ENCODE results near the gene CST9L.

Gene CST9L

DNA sequence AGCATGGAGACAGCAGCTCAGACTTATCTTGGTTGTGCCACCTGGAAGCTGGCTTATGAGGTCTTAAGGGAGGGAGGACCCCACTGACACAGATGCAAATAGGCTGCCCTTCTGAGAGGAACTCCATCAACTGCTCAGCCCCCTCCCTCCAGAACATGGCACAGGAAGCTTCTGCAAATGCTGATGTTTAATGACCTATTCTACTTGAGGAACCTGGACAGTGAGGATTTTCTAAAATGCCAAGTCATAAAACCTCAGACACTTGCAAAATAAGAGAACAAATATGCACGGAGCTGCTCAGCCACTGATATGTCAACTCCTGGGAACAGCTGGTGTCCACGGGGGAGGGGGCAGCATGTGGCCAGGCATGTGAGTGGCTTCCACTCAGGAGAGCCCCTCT is 34.0 kb upstream of the CST9L start:
- peaks cover 9% of the 10 kb centered on the region for H3K27me3 ChIP-seq (ENCODE audit: insufficient read depth, low read length)
- no peaks in the 10 kb centered on the region for H3K36me3 ChIP-seq (ENCODE audit: insufficient read depth, low read length)
- no peak overlapping the region for H3K4me3 ChIP-seq (ENCODE audit: low read length)
- H2AFZ ChIP-seq (ENCODE audit: low read depth, low read length) = no peak overlapping the region
- no peaks in the 10 kb centered on the region for H3K4me1 ChIP-seq (ENCODE audit: insufficient read depth, low read length)
- H3K9me3 ChIP-seq (ENCODE audit: low read length) = no peaks in the 10 kb centered on the region

- no peaks in the 10 kb centered on the region for H3K4me1 ChIP-seq (ENCODE audit: insufficient read depth, low read length)
- H3K4me3 ChIP-seq (ENCODE audit: low read length) = no peak overlapping the region
- H3K27me3 ChIP-seq (ENCODE audit: insufficient read depth, low read length) = peaks cover 9% of the 10 kb centered on the region
- no peaks in the 10 kb centered on the region for H3K9me3 ChIP-seq (ENCODE audit: low read length)
- H2AFZ ChIP-seq (ENCODE audit: low read depth, low read length) = no peak overlapping the region
- H3K36me3 ChIP-seq (ENCODE audit: insufficient read depth, low read length) = no peaks in the 10 kb centered on the region
These were observed 33.4 kb upstream of the CST9L start for GRCh38 chr20:23601715-23602114.

GRCh38 chr20:23598481-23598880 is 30.2 kb upstream of the CST9L start:
- H2AFZ ChIP-seq (ENCODE audit: low read depth, low read length) = no peak overlapping the region
- no peak overlapping the region for H3K4me3 ChIP-seq (ENCODE audit: low read length)
- H3K9me3 ChIP-seq (ENCODE audit: low read length) = no peaks in the 10 kb centered on the region
- H3K4me1 ChIP-seq (ENCODE audit: insufficient read depth, low read length) = no peaks in the 10 kb centered on the region
- no peaks in the 10 kb centered on the region for H3K36me3 ChIP-seq (ENCODE audit: insufficient read depth, low read length)
- H3K27me3 ChIP-seq (ENCODE audit: insufficient read depth, low read length) = peaks cover 9% of the 10 kb centered on the region

DNA sequence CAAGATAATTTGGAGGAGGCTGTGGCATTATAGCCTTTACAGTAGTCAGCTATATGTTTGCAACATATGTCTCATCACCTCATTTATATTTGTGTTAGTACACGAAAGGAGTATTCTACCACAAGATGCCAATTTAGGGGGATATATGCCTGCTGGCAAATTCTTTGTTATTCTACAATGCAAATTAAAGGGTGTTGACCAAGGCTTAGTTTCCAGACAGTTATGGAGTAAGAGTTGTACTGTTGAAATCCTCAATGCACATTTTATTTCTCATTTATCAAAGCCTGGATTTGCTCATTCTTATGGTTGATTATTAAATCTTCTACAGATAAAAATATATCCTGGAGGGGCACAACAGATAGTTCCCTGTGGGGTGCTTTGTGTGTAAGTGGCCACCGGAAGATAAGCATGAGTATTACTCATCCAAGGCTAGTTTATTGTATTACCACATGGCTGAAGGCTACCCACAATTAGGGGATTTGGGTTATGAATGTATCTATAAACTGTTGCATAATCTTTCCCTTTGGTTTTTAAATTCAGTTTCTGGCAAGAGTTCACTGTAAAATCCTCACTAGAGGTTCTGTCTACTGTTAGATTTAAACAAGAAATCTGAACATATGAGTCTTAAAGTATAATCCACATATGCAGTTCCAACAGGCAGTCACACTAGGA is 28.4 kb upstream of the CST9L start:
- no peak overlapping the region for H3K4me3 ChIP-seq (ENCODE audit: low read length)
- no peak overlapping the region for H2AFZ ChIP-seq (ENCODE audit: low read depth, low read length)
- H3K9me3 ChIP-seq (ENCODE audit: low read length) = no peaks in the 10 kb centered on the region

GRCh38 chr20:23595941-23596340 is 27.7 kb upstream of the CST9L start:
- H3K27me3 ChIP-seq (ENCODE audit: insufficient read depth, low read length) = peaks cover 3% of the 10 kb centered on the region
- no peaks in the 10 kb centered on the region for H3K36me3 ChIP-seq (ENCODE audit: insufficient read depth, low read length)
- no peaks in the 10 kb centered on the region for H3K9me3 ChIP-seq (ENCODE audit: low read length)
- no peaks in the 10 kb centered on the region for H3K4me1 ChIP-seq (ENCODE audit: insufficient read depth, low read length)
- H3K4me3 ChIP-seq (ENCODE audit: low read length) = no peak overlapping the region
- H2AFZ ChIP-seq (ENCODE audit: low read depth, low read length) = no peak overlapping the region

More for the DNA sequence above, 28.4 kb upstream of the CST9L start:
- Histone ChIP-seq H3K36me3 (ENCODE audit: insufficient read depth, low read length) (no peaks in the 10 kb centered on the region), H3K4me1 (ENCODE audit: insufficient read depth, low read length) (no peaks in the 10 kb centered on the region), H3K27me3 (ENCODE audit: insufficient read depth, low read length) (peaks cover 4% of the 10 kb centered on the region)

GRCh38 chr20:23588434-23589403 is 20.4 kb upstream of the CST9L start:
- Histone ChIP-seq H3K27me3 (ENCODE audit: insufficient read depth, low read length) (peaks cover 12% of the 10 kb centered on the region), H3K36me3 (ENCODE audit: insufficient read depth, low read length) (no peaks in the 10 kb centered on the region), H2AFZ (ENCODE audit: low read depth, low read length) (no peak overlapping the region), H3K9me3 (ENCODE audit: low read length) (no peaks in the 10 kb centered on the region), H3K4me1 (ENCODE audit: insufficient read depth, low read length) (no peaks in the 10 kb centered on the region), H3K4me3 (ENCODE audit: low read length) (no peak overlapping the region)

- Histone ChIP-seq H3K36me3 (ENCODE audit: insufficient read depth, low read length) (no peaks in the 10 kb centered on the region), H2AFZ (ENCODE audit: low read depth, low read length) (no peak overlapping the region), H3K9me3 (ENCODE audit: low read length) (no peaks in the 10 kb centered on the region), H3K4me3 (ENCODE audit: low read length) (no peak overlapping the region), H3K27me3 (ENCODE audit: insufficient read depth, low read length) (peaks cover 12% of the 10 kb centered on the region), H3K4me1 (ENCODE audit: insufficient read depth, low read length) (no peaks in the 10 kb centered on the region)
These were observed 19.3 kb upstream of the CST9L start for GRCh38 chr20:23587631-23588030.

- Histone ChIP-seq H3K4me3 (ENCODE audit: low read length) (no peak overlapping the region), H3K9me3 (ENCODE audit: low read length) (no peaks in the 10 kb centered on the region), H3K27me3 (ENCODE audit: insufficient read depth, low read length) (peaks cover 12% of the 10 kb centered on the region), H3K4me1 (ENCODE audit: insufficient read depth, low read length) (no peaks in the 10 kb centered on the region), H3K36me3 (ENCODE audit: insufficient read depth, low read length) (no peaks in the 10 kb centered on the region), H2AFZ (ENCODE audit: low read depth, low read length) (no peak overlapping the region)
These were observed 18.6 kb upstream of the CST9L start for GRCh38 chr20:23586735-23587525.

GRCh38 chr20:23585808-23586734 is 17.8 kb upstream of the CST9L start:
- Histone ChIP-seq H3K9me3 (ENCODE audit: low read length) (no peaks in the 10 kb centered on the region), H3K36me3 (ENCODE audit: insufficient read depth, low read length) (no peaks in the 10 kb centered on the region), H3K27me3 (ENCODE audit: insufficient read depth, low read length) (peaks cover 12% of the 10 kb centered on the region), H3K4me3 (ENCODE audit: low read length) (no peak overlapping the region), H3K4me1 (ENCODE audit: insufficient read depth, low read length) (no peaks in the 10 kb centered on the region), H2AFZ (ENCODE audit: low read depth, low read length) (no peak overlapping the region)

- no peak overlapping the region for H2AFZ ChIP-seq (ENCODE audit: low read depth, low read length)
- H3K27me3 ChIP-seq (ENCODE audit: insufficient read depth, low read length) = peaks cover 12% of the 10 kb centered on the region
- H3K36me3 ChIP-seq (ENCODE audit: insufficient read depth, low read length) = no peaks in the 10 kb centered on the region
- H3K4me3 ChIP-seq (ENCODE audit: low read length) = no peak overlapping the region
- H3K4me1 ChIP-seq (ENCODE audit: insufficient read depth, low read length) = no peaks in the 10 kb centered on the region
- no peaks in the 10 kb centered on the region for H3K9me3 ChIP-seq (ENCODE audit: low read length)
These were observed 17.1 kb upstream of the CST9L start for GRCh38 chr20:23585449-23585807.

DNA sequence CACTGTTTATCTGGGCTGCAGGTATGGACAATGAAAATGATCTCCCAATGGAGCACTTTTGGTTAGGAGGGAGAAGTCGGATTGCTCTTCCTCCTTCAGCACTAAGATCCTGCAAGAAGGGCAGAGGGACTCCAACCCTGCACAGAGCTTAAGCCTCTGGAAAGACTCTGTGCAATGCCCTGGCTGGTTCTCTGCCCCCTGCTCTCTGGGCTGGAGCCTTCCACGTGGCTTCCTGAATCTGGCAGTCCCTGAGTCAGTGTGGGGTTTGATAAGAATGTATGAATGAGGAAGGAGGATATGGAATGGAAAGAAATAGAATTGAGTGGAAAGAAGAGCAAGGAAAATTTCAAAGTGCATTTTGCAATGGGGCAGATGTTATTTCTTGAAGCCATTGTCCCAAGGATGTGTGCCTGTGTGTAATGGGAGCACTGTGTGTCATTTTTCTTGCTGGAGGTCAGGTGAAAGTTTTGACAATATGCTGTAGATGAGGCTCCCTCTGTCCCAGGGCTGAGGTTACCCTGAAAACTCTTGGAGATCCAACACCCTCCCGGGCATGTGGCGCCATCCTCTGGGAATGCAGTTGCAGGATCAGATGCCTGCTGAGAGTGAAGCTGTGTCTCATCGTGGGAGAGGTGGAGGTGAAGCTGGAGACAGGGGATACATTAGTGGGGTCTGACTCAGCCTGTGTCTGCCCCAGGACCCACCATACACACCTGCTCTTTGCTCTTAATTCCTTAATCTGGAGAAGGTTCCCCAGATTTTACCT is 16.3 kb upstream of the CST9L start:
- peaks cover 12% of the 10 kb centered on the region for H3K27me3 ChIP-seq (ENCODE audit: insufficient read depth, low read length)
- no peak overlapping the region for H3K4me3 ChIP-seq (ENCODE audit: low read length)
- H3K36me3 ChIP-seq (ENCODE audit: insufficient read depth, low read length) = no peaks in the 10 kb centered on the region
- H3K4me1 ChIP-seq (ENCODE audit: insufficient read depth, low read length) = no peaks in the 10 kb centered on the region
- H2AFZ ChIP-seq (ENCODE audit: low read depth, low read length) = no peak overlapping the region
- H3K9me3 ChIP-seq (ENCODE audit: low read length) = no peaks in the 10 kb centered on the region

DNA sequence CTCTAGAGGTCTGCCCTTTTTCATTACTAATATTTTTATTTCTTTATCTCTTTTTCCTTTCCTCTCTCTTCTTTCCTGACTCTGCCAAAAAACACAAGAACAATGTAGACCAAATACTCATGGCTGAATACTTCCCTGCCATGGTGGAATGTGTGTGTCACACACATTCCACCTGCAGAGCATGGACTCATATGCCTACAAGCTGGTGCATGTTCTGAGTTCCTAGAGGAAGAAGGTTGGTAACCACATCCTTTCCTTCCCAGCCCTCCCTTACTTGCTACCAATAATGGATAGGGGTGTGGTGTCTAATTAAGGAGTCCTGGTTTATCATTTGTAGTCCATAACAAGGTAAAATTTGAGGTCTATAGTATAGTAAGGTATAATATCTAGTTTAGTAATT is 15.2 kb upstream of the CST9L start:
- Histone ChIP-seq H3K27me3 (ENCODE audit: insufficient read depth, low read length) (peaks cover 12% of the 10 kb centered on the region), H3K4me1 (ENCODE audit: insufficient read depth, low read length) (no peaks in the 10 kb centered on the region), H2AFZ (ENCODE audit: low read depth, low read length) (no peak overlapping the region), H3K36me3 (ENCODE audit: insufficient read depth, low read length) (no peaks in the 10 kb centered on the region), H3K9me3 (ENCODE audit: low read length) (no peaks in the 10 kb centered on the region), H3K4me3 (ENCODE audit: low read length) (no peak overlapping the region)
